ENCODE measurements around the gene PLCH1.

PLCH1 gene

GRCh38 chr3:155675094-155675493, 69.8 kb downstream of the PLCH1 start:
- Histone ChIP-seq H2AFZ (ENCODE audit: low read depth, low read length) (no peak overlapping the region), H3K9me3 (ENCODE audit: insufficient read depth, low read length) (no peaks in the 10 kb centered on the region)
- TF ChIP-seq CTCF (IDR thresholded peaks at IDR 0.05; ENCODE audit: low read depth, low read length): no peak
- no peak for TF ChIP-seq EZH2phosphoT487 (IDR thresholded peaks at IDR 0.05; ENCODE audit: low read depth)

GRCh38 chr3:155673421-155673820, 71.5 kb downstream of the PLCH1 start:
- Histone ChIP-seq H2AFZ (ENCODE audit: low read depth, low read length) (no peak overlapping the region), H3K79me2 (ENCODE audit: low read length) (no peaks in the 10 kb centered on the region)
- TF ChIP-seq CTCF (IDR thresholded peaks at IDR 0.05; ENCODE audit: low read depth, low read length): no peak
- TF ChIP-seq EZH2phosphoT487 (IDR thresholded peaks at IDR 0.05; ENCODE audit: low read depth): no peak

More at GRCh38 chr3:155675094-155675493, 69.8 kb downstream of the PLCH1 start:
- Histone ChIP-seq H3K27ac (ENCODE audit: low read length) (no peak overlapping the region), H4K20me1 (ENCODE audit: insufficient read depth, low read length) (no peaks in the 10 kb centered on the region), H3K4me3 (ENCODE audit: low read length) (no peak overlapping the region), H3K4me1 (ENCODE audit: low read length) (no peaks in the 10 kb centered on the region), H3K27me3 (ENCODE audit: low read depth, low read length) (no peaks in the 10 kb centered on the region), H3K4me2 (ENCODE audit: low read length) (no peak overlapping the region), H3K79me2 (ENCODE audit: low read length) (no peaks in the 10 kb centered on the region), H3K9ac (ENCODE audit: low read length) (no peak overlapping the region), H3K36me3 (replicated peaks; ENCODE audit: low read depth, low read length) (no peaks in the 10 kb centered on the region)

GRCh38 chr3:155670335-155670734, 74.5 kb downstream of the PLCH1 start:
- H3K79me2 ChIP-seq (ENCODE audit: low read length): no peaks in the 10 kb centered on the region
- H3K4me3 ChIP-seq (ENCODE audit: low read length): no peak overlapping the region
- H4K20me1 ChIP-seq (ENCODE audit: insufficient read depth, low read length): no peaks in the 10 kb centered on the region
- no peaks in the 10 kb centered on the region for H3K36me3 ChIP-seq (replicated peaks; ENCODE audit: low read depth, low read length)
- no peak overlapping the region for H3K27ac ChIP-seq (ENCODE audit: low read length)
- no peak for TF ChIP-seq CTCF (IDR thresholded peaks at IDR 0.05; ENCODE audit: low read depth, low read length)
- TF ChIP-seq EZH2phosphoT487 (IDR thresholded peaks at IDR 0.05; ENCODE audit: low read depth): no peak
- no peaks in the 10 kb centered on the region for H3K27me3 ChIP-seq (ENCODE audit: low read depth, low read length)
- H3K9me3 ChIP-seq (ENCODE audit: insufficient read depth, low read length): no peaks in the 10 kb centered on the region
- H2AFZ ChIP-seq (ENCODE audit: low read depth, low read length): no peak overlapping the region
- H3K9ac ChIP-seq (ENCODE audit: low read length): no peak overlapping the region
- no peak overlapping the region for H3K4me2 ChIP-seq (ENCODE audit: low read length)
- H3K4me1 ChIP-seq (ENCODE audit: low read length): no peaks in the 10 kb centered on the region

More at GRCh38 chr3:155673421-155673820, 71.5 kb downstream of the PLCH1 start:
- no peak overlapping the region for H3K4me2 ChIP-seq (ENCODE audit: low read length)
- H3K4me3 ChIP-seq (ENCODE audit: low read length): no peak overlapping the region
- H3K9me3 ChIP-seq (ENCODE audit: insufficient read depth, low read length): no peaks in the 10 kb centered on the region
- no peak overlapping the region for H3K9ac ChIP-seq (ENCODE audit: low read length)
- H3K4me1 ChIP-seq (ENCODE audit: low read length): no peaks in the 10 kb centered on the region
- H3K27me3 ChIP-seq (ENCODE audit: low read depth, low read length): no peaks in the 10 kb centered on the region
- no peaks in the 10 kb centered on the region for H4K20me1 ChIP-seq (ENCODE audit: insufficient read depth, low read length)
- no peaks in the 10 kb centered on the region for H3K36me3 ChIP-seq (replicated peaks; ENCODE audit: low read depth, low read length)
- H3K27ac ChIP-seq (ENCODE audit: low read length): no peak overlapping the region

GRCh38 chr3:155667988-155668387, 76.9 kb downstream of the PLCH1 start:
- no peaks in the 10 kb centered on the region for H3K79me2 ChIP-seq (ENCODE audit: low read length)
- TF ChIP-seq EZH2phosphoT487 (IDR thresholded peaks at IDR 0.05; ENCODE audit: low read depth): no peak
- no peak for TF ChIP-seq CTCF (IDR thresholded peaks at IDR 0.05; ENCODE audit: low read depth, low read length)
- no peak overlapping the region for H3K27ac ChIP-seq (ENCODE audit: low read length)
- no peak overlapping the region for H2AFZ ChIP-seq (ENCODE audit: low read depth, low read length)
- no peaks in the 10 kb centered on the region for H3K9me3 ChIP-seq (ENCODE audit: insufficient read depth, low read length)
- no peaks in the 10 kb centered on the region for H3K27me3 ChIP-seq (ENCODE audit: low read depth, low read length)
- H3K4me2 ChIP-seq (ENCODE audit: low read length): no peak overlapping the region
- H4K20me1 ChIP-seq (ENCODE audit: insufficient read depth, low read length): no peaks in the 10 kb centered on the region
- H3K36me3 ChIP-seq (replicated peaks; ENCODE audit: low read depth, low read length): no peaks in the 10 kb centered on the region
- no peak overlapping the region for H3K4me3 ChIP-seq (ENCODE audit: low read length)
- no peaks in the 10 kb centered on the region for H3K4me1 ChIP-seq (ENCODE audit: low read length)
- no peak overlapping the region for H3K9ac ChIP-seq (ENCODE audit: low read length)
